GM18868 (cell line): Measurements from ENCODE around the gene AGL.
"Not testable (repeated sequence)": the region's sequence is repeated elsewhere in the genome, so short reads cannot be mapped to it uniquely, and the experiment has no call there.

Experiments
- ATAC-seq: cut with Tn5 transposase; IDR thresholded peaks from one replicate; pipeline ENCODE4 v1.9.1; 2021; ENCODE audit warnings: mild to moderate bottlenecking, moderate library complexity; ENCODE audit not compliant: unreplicated experiment

Gene AGL

DNA sequence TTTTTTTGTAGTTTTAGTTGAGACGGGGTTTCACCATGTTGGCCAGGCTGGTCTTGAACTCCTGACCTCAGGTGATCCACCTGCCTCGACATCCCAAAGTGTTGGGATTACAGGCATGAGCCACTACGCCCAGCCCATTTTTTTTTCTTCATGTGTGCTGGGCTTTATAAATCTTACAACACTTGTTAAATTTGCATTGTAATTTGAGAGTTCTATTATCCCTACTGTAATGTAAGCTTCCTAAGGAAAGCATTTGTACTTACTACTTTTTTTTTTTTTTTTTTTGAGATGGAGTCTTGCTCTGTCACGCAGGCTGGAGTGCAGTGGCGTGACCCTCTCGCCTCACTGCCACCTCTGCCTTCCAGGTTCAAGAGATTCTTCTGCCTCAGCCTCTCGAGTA, 121.9 kb downstream of the AGL start:
- ATAC-seq, result not testable (repeated sequence)
